Anterior cingulate cortex (tissue), 58 donors: ENCODE data around the gene ACAP2.
A peak's percentile ranks its signal among the peaks of the same experiment; 100 is the strongest.
"Not testable (repeated sequence)": the region's sequence is repeated elsewhere in the genome, so short reads cannot be mapped to it uniquely, and the experiment has no call there.

Experiments used
- DNase-seq, 58 donors: peaks; one replicate each; lab custom pipeline; 2025; lab: John Stamatoyannopoulos, UW

The ACAP2 gene

GRCh38 chr3:195395208-195395816, 47.5 kb downstream of the ACAP2 start:
- no peak for DNase-seq

- no peak for DNase-seq
Measured at GRCh38 chr3:195394700-195395099, 48.1 kb downstream of the ACAP2 start.

- DNase-seq: no peak
Measured at GRCh38 chr3:195394024-195394423, 48.8 kb downstream of the ACAP2 start.

- no peak for DNase-seq
Measured at GRCh38 chr3:195388380-195388779, 54.4 kb downstream of the ACAP2 start.

- DNase-seq: no peak
Measured at GRCh38 chr3:195386739-195387138, 56.1 kb downstream of the ACAP2 start.

- no peak for DNase-seq
Measured at GRCh38 chr3:195385526-195385925, 57.3 kb downstream of the ACAP2 start.

- DNase-seq: no peak
Measured at GRCh38 chr3:195384952-195385351, 57.9 kb downstream of the ACAP2 start.

- no peak for DNase-seq
Measured at GRCh38 chr3:195372220-195372619, 70.6 kb downstream of the ACAP2 start.

GRCh38 chr3:195366200-195366925, 76.5 kb downstream of the ACAP2 start:
- DNase-seq: no peak

GRCh38 chr3:195365371-195365770, 77.4 kb downstream of the ACAP2 start:
- no peak for DNase-seq

GRCh38 chr3:195357797-195358196, 85.0 kb downstream of the ACAP2 start:
- DNase-seq: not testable (repeated sequence)

GRCh38 chr3:195356151-195357086, 86.4 kb downstream of the ACAP2 start:
- DNase-seq: peak in 52 of 58 donors; percentile 18 to 82 (median 50)

- not testable (repeated sequence) for DNase-seq
Measured at GRCh38 chr3:195354009-195354408, 88.8 kb downstream of the ACAP2 start.

GRCh38 chr3:195352895-195353488, 89.8 kb downstream of the ACAP2 start:
- no peak for DNase-seq

GRCh38 chr3:195348426-195349115, 94.2 kb downstream of the ACAP2 start:
- no peak for DNase-seq

- no peak for DNase-seq
Measured at GRCh38 chr3:195337747-195338146, 105.1 kb downstream of the ACAP2 start.

- no peak for DNase-seq
Measured at GRCh38 chr3:195334967-195335366, 107.9 kb downstream of the ACAP2 start.

GRCh38 chr3:195319060-195319459, 123.8 kb downstream of the ACAP2 start:
- DNase-seq: no peak

GRCh38 chr3:195312714-195313113, 130.1 kb downstream of the ACAP2 start:
- DNase-seq: no peak

- no peak for DNase-seq
Measured at GRCh38 chr3:195307711-195308110, 135.1 kb downstream of the ACAP2 start.
